Activated T-cell treated with anti-CD3 and anti-CD28 coated beads, Interleukin-2, amount 50 U/mL, for 24 hours (primary cell): ENCODE results near the gene BPIFA2.
"Not testable (repeated sequence)": the region's sequence is repeated elsewhere in the genome, so short reads cannot be mapped to it uniquely, and the experiment has no call there.

Experiments
- DNase-seq: peaks from one replicate; pipeline ENCODE4 v3.0.0-alpha.2; 2020
- H3K27ac Mint-ChIP-seq: 2 replicates; pipeline ENCODE4 v1.8.0; 2020; ENCODE audit warnings: mild to moderate bottlenecking, mixed read lengths
- H3K27me3 Mint-ChIP-seq: 2 replicates; pipeline ENCODE4 v1.8.0; 2020; ENCODE audit warnings: mixed read lengths
- H3K36me3 Mint-ChIP-seq: 2 replicates; pipeline ENCODE4 v1.8.0; 2020; ENCODE audit warnings: low read depth, mixed read lengths
- H3K4me1 Mint-ChIP-seq: 2 replicates; pipeline ENCODE4 v1.8.0; 2020; ENCODE audit warnings: low read depth, mixed read lengths
- H3K4me3 Mint-ChIP-seq: 2 replicates; pipeline ENCODE4 v1.8.0; 2020; ENCODE audit warnings: mild to moderate bottlenecking, moderate library complexity, mixed read lengths
- H3K9me3 Mint-ChIP-seq: 2 replicates; pipeline ENCODE4 v1.8.0; 2020; ENCODE audit warnings: mixed read lengths

The BPIFA2 gene

DNA sequence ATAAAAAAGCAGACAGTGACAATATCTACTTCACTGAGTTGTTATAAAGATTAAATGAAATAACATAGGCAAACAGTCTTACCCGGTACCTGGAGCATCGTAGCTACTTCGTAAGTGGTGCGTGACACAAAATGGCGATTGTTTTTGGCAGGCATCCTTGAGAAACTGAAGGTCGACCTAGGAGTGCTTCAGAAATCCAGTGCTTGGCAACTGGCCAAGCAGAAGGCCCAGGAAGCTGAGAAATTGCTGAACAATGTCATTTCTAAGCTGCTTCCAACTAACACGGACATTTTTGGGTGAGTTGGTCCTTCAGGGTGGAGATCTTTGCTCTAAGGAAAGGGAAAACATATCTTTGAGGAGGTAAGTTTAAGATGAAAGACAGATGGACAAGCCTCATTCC, 4.8 kb downstream of the BPIFA2 start:
- Mint-ChIP-seq H3K27me3 (peaks cover 6% of the 10 kb centered on the region), H3K4me1 (no peaks in the 10 kb centered on the region), H3K27ac (no peak overlapping the region), H3K4me3 (no peak overlapping the region), H3K9me3 (peaks cover 17% of the 10 kb centered on the region), H3K36me3 (no peaks in the 10 kb centered on the region)
- DNase-seq = no peak

GRCh38 chr20:33175123-33175522, 7.2 kb downstream of the BPIFA2 start:
- Mint-ChIP-seq H3K27me3 (peaks cover 3% of the 10 kb centered on the region), H3K4me1 (no peaks in the 10 kb centered on the region), H3K9me3 (peaks cover 5% of the 10 kb centered on the region), H3K4me3 (no peak overlapping the region), H3K27ac (no peak overlapping the region), H3K36me3 (no peaks in the 10 kb centered on the region)
- no peak for DNase-seq

DNA sequence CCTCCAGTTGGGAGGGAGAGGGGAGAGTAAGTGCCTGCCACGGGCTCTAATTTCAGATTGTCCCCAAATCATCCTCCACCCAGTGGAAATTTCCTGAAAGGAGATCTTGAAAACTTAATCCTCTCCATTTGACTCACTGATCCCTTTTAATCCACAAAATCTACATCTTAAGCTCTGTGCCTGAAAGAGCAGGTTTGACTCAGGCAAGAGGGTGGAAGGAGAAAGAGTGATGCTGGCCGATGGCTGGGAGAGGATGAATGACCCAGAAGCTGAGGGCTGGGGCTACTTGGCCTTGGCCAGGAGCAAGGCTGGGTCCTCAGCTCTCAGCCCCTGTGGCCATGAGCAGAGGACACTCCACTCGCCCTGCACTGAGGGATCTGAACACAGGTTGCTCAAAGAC, 8.1 kb downstream of the BPIFA2 start:
- H3K36me3 Mint-ChIP-seq = no peaks in the 10 kb centered on the region
- no peaks in the 10 kb centered on the region for H3K9me3 Mint-ChIP-seq
- no peaks in the 10 kb centered on the region for H3K27me3 Mint-ChIP-seq
- H3K4me3 Mint-ChIP-seq = no peak overlapping the region
- no peaks in the 10 kb centered on the region for H3K4me1 Mint-ChIP-seq
- DNase-seq = no peak
- H3K27ac Mint-ChIP-seq = no peak overlapping the region

- Mint-ChIP-seq H3K4me3 (no peak overlapping the region), H3K27me3 (no peaks in the 10 kb centered on the region), H3K36me3 (no peaks in the 10 kb centered on the region), H3K4me1 (no peaks in the 10 kb centered on the region), H3K9me3 (no peaks in the 10 kb centered on the region), H3K27ac (no peak overlapping the region)
- DNase-seq = no peak
Measured at GRCh38 chr20:33177866-33178265, 9.9 kb downstream of the BPIFA2 start.

DNA sequence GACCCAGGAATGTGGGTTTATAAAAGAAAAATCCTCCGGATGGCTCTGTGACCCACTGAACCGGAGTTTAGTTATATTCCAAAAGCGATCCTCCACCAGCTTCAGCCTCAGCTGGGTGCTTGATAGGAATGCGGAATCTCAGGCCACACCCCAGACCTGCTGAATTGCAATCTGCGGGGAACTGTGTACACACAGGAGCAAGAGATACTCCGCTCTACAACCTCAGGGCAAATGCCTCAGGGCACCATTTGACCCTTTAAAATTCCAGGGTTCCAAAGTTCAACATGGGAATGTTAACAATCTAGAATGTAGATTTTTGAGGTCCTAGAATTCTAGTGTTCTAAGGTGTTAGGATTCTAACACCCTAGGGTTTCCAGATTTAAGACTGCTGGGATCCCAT, 10.8 kb downstream of the BPIFA2 start:
- no peak for DNase-seq
- no peaks in the 10 kb centered on the region for H3K4me1 Mint-ChIP-seq
- no peak overlapping the region for H3K4me3 Mint-ChIP-seq
- H3K9me3 Mint-ChIP-seq = no peaks in the 10 kb centered on the region
- H3K27me3 Mint-ChIP-seq = no peaks in the 10 kb centered on the region
- H3K27ac Mint-ChIP-seq = no peak overlapping the region
- no peaks in the 10 kb centered on the region for H3K36me3 Mint-ChIP-seq

- no peak for DNase-seq
- Mint-ChIP-seq H3K36me3 (no peaks in the 10 kb centered on the region), H3K4me3 (no peak overlapping the region), H3K27ac (no peak overlapping the region), H3K4me1 (no peaks in the 10 kb centered on the region), H3K9me3 (no peaks in the 10 kb centered on the region), H3K27me3 (no peaks in the 10 kb centered on the region)
Measured at GRCh38 chr20:33180169-33180568, 12.2 kb downstream of the BPIFA2 start.

GRCh38 chr20:33181482-33182093, 13.6 kb downstream of the BPIFA2 start:
- Mint-ChIP-seq H3K4me1 (no peaks in the 10 kb centered on the region), H3K36me3 (no peaks in the 10 kb centered on the region), H3K9me3 (no peaks in the 10 kb centered on the region), H3K27me3 (no peaks in the 10 kb centered on the region), H3K27ac (no peak overlapping the region), H3K4me3 (no peak overlapping the region)
- no peak for DNase-seq

DNA sequence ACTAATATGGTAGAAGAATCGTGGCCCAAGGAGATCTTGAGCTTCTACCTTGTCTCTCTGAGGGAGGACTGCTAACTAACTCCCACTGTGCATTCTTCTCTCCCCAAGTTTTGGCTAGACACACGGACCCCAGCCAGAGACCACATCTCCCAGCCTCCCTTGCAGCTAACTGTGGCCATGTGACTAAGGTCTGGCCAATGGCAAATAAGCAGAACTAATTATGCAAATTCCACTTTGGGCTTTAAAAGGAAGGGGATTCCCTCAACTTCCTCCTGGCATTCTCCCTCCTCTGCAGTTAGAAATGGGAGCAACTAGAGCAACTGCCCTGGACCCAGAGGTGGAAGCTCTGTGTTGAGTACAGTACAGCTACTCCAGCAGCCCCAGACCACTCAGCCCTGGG, 15.4 kb downstream of the BPIFA2 start:
- no peak for DNase-seq
- H3K9me3 Mint-ChIP-seq = no peaks in the 10 kb centered on the region
- H3K4me3 Mint-ChIP-seq = no peak overlapping the region
- no peaks in the 10 kb centered on the region for H3K36me3 Mint-ChIP-seq
- H3K27ac Mint-ChIP-seq = no peak overlapping the region
- no peaks in the 10 kb centered on the region for H3K4me1 Mint-ChIP-seq
- no peaks in the 10 kb centered on the region for H3K27me3 Mint-ChIP-seq

GRCh38 chr20:33185031-33185590, 17.2 kb downstream of the BPIFA2 start:
- H3K27ac Mint-ChIP-seq, H3K27me3 Mint-ChIP-seq, H3K9me3 Mint-ChIP-seq, DNase-seq, H3K4me3 Mint-ChIP-seq, H3K36me3 Mint-ChIP-seq, H3K4me1 Mint-ChIP-seq: not testable (repeated sequence)

GRCh38 chr20:33187491-33187890, 19.5 kb downstream of the BPIFA2 start:
- H3K27me3 Mint-ChIP-seq = no peaks in the 10 kb centered on the region
- no peaks in the 10 kb centered on the region for H3K4me1 Mint-ChIP-seq
- H3K4me3 Mint-ChIP-seq = no peak overlapping the region
- H3K36me3 Mint-ChIP-seq = no peaks in the 10 kb centered on the region
- H3K9me3 Mint-ChIP-seq = no peaks in the 10 kb centered on the region
- no peak overlapping the region for H3K27ac Mint-ChIP-seq
- no peak for DNase-seq

DNA sequence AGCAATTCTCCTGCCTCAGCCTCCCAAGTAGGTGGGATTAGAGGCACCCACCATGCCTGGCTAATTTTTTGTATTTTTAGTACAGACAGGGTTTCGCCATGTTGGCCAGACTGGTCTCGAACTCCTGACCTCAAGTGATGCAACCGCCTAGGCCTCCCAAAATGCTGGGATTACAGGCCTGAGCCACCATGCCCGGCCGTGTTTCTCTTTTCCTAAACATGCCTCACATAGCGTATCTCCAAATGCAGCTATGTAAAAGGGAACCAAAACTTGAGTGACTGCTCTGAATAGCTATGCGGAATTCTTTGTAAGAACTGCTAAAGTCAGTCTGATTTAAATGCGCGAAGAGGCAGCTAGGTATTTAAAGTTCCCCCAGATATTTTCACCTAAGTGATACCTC, 20.5 kb downstream of the BPIFA2 start:
- no peak overlapping the region for H3K4me3 Mint-ChIP-seq

GRCh38 chr20:33191484-33191883, 23.5 kb downstream of the BPIFA2 start:
- no peaks in the 10 kb centered on the region for H3K9me3 Mint-ChIP-seq

More for the DNA sequence above, 20.5 kb downstream of the BPIFA2 start:
- H3K27ac Mint-ChIP-seq = no peak overlapping the region
- no peak for DNase-seq
- no peaks in the 10 kb centered on the region for H3K36me3 Mint-ChIP-seq
- no peaks in the 10 kb centered on the region for H3K4me1 Mint-ChIP-seq
- H3K27me3 Mint-ChIP-seq = no peaks in the 10 kb centered on the region
- no peaks in the 10 kb centered on the region for H3K9me3 Mint-ChIP-seq

GRCh38 chr20:33191955-33192354, 24.0 kb downstream of the BPIFA2 start:
- Mint-ChIP-seq H3K27me3 (no peaks in the 10 kb centered on the region), H3K4me1 (peaks cover 1% of the 10 kb centered on the region), H3K27ac (no peak overlapping the region), H3K4me3 (no peak overlapping the region), H3K9me3 (no peaks in the 10 kb centered on the region), H3K36me3 (no peaks in the 10 kb centered on the region)
- DNase-seq = no peak

More at GRCh38 chr20:33191484-33191883, 23.5 kb downstream of the BPIFA2 start:
- Mint-ChIP-seq H3K36me3 (no peaks in the 10 kb centered on the region), H3K4me3 (no peak overlapping the region), H3K27me3 (no peaks in the 10 kb centered on the region), H3K4me1 (peaks cover 1% of the 10 kb centered on the region), H3K27ac (no peak overlapping the region)
- no peak for DNase-seq

DNA sequence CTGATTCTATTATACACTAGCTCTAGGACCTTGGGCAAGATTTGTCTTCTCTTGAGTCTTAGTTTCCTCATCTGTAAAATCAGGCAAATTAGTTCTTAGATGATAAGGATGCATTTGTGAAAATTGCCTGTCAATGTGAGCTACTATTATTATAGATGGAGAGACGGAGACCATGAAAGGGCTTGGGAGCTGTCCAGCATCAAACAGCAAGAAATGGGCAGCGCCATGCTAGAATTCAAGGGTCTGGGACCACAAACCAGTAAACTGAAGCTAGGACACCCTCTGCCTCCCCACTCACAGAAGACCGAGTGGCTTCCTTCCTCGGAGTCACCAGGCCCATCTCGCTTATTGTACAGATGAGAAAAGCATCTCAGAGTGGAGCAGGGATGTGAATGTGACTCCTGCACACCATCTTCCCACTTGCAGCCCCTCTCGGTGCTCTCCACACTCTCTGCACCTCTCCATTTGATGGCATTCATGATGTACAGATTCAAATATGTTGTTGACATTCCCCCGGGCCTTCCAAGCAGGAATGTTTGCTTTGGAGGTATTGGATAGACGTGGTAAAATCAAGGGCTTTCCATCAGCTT, 25.0 kb downstream of the BPIFA2 start:
- H3K9me3 Mint-ChIP-seq = no peaks in the 10 kb centered on the region
- H3K4me1 Mint-ChIP-seq = peaks cover 1% of the 10 kb centered on the region
- no peaks in the 10 kb centered on the region for H3K36me3 Mint-ChIP-seq
- DNase-seq = no peak
- no peak overlapping the region for H3K27ac Mint-ChIP-seq
- no peak overlapping the region for H3K4me3 Mint-ChIP-seq
- H3K27me3 Mint-ChIP-seq = no peaks in the 10 kb centered on the region

DNA sequence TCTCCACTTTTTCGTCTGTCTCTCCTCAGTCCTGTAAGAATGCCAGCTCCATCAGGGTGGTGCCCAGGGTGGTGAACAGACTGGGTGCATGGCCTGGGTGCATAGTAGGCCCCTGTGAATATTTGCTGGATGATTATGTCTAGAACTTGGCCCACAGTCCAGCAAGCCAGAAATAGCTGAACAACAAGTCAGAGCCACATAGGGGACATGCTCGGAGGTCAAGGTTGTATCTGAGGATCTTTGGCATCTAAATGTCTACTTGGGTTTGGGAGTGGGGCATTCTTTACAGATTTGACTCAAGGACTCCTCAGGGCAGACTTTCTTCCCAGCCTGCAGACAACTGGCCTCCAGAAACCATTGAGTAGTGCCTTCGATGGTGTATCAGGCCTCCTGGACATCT, 31.1 kb downstream of the BPIFA2 start:
- no peaks in the 10 kb centered on the region for H3K36me3 Mint-ChIP-seq
- H3K9me3 Mint-ChIP-seq = no peaks in the 10 kb centered on the region
- peaks cover 1% of the 10 kb centered on the region for H3K4me1 Mint-ChIP-seq
- DNase-seq = no peak
- H3K27me3 Mint-ChIP-seq = peaks cover 15% of the 10 kb centered on the region
- no peak overlapping the region for H3K27ac Mint-ChIP-seq
- no peak overlapping the region for H3K4me3 Mint-ChIP-seq
